A673 (cell line): ENCODE results near the gene JPH2. TPM values are rescaled to one million over a fixed set of nuclear protein-coding genes. Genes with fewer than 3 reads are reported as not detected.

Experiments used
- BruUV-seq: library from RNA; stranded (reverse); fragments of 400-500 nt; replicated peaks from 2 replicates; lab custom pipeline; 2021; lab: Mats Ljungman, UMichigan
- CTCF ChIA-PET: fragments of 300-600 bp; sonication (Branson Sonifier 250); formaldehyde crosslinking; loops from one replicate; lab custom pipeline; 2022; ENCODE audit warnings: antibody characterized with exemption; lab: Charles Lee
- POLR2A ChIA-PET: fragments of 300-600 bp; sonication (Branson Sonifier 250); formaldehyde crosslinking; loops from one replicate; lab custom pipeline; 2022; ENCODE audit warnings: antibody characterized with exemption; ENCODE audit not compliant: low non-redundant PET; lab: Charles Lee
- DNase-seq: peaks from one replicate; pipeline ENCODE4 v3.0.0-alpha.2; 2015; ENCODE audit warnings: low spot score
- H3K27ac ChIP-seq: fragments of 200-600 bp; sonication (generic); 2 replicates; pipeline ENCODE4 v1.5.1; 2016; ENCODE audit warnings: mixed run types, low read depth, mild to moderate bottlenecking, mixed read lengths, antibody characterized with exemption, low read length; ENCODE audit not compliant: poor library complexity, severe bottlenecking
- H3K27me3 ChIP-seq: fragments of 200-600 bp; sonication (generic); replicated peaks from 2 replicates; pipeline ENCODE4 v1.6.1; 2017; ENCODE audit warnings: mixed run types, low read depth, mild to moderate bottlenecking, mixed read lengths, antibody characterized with exemption, low read length; ENCODE audit not compliant: insufficient read depth, poor library complexity
- H3K36me3 ChIP-seq: fragments of 200-600 bp; sonication (generic); 2 replicates; pipeline ENCODE4 v1.6.1; 2016; ENCODE audit warnings: mixed run types, mild to moderate bottlenecking, mixed read lengths, antibody characterized with exemption, low read length; ENCODE audit not compliant: insufficient read depth, poor library complexity, severe bottlenecking
- H3K4me1 ChIP-seq: fragments of 200-600 bp; sonication (generic); 2 replicates; pipeline ENCODE4 v1.6.1; 2017; ENCODE audit warnings: mixed run types, mild to moderate bottlenecking, mixed read lengths, antibody characterized with exemption, low read length; ENCODE audit not compliant: insufficient read depth, poor library complexity, severe bottlenecking
- H3K4me3 ChIP-seq: fragments of 200-600 bp; sonication (generic); 2 replicates; pipeline ENCODE4 v1.5.1; 2016; ENCODE audit warnings: low read depth, mixed run types, mild to moderate bottlenecking, mixed read lengths, low read length; ENCODE audit not compliant: poor library complexity, severe bottlenecking
- H3K9me3 ChIP-seq: fragments of 200-600 bp; sonication (generic); 2 replicates; pipeline ENCODE4 v1.6.1; 2016; ENCODE audit warnings: mixed run types, low read depth, mild to moderate bottlenecking, mixed read lengths, antibody characterized with exemption, low read length; ENCODE audit not compliant: poor library complexity, severe bottlenecking
- CTCF ChIP-seq: fragments of 300-800, 200-600 bp; sonication (generic); conservative IDR thresholded peaks from 2 replicates; pipeline ENCODE4 v1.5.1; 2017; ENCODE audit warnings: low read depth, mild to moderate bottlenecking, antibody characterized with exemption, low read length, moderate library complexity, mixed read lengths
- EZH2 ChIP-seq: fragments of 200-600 bp; sonication (generic); IDR thresholded peaks from 2 replicates; pipeline ENCODE4 v1.6.1; 2017; ENCODE audit warnings: borderline replicate concordance, low read depth, mild to moderate bottlenecking, mixed read lengths, antibody characterized with exemption, low read length; ENCODE audit not compliant: poor library complexity, severe bottlenecking
- intact Hi-C: fragments of 100-400 bp; cut with micrococcal nuclease; formaldehyde crosslinking; loops from one replicate; pipeline ENCODE4 v1.10.0; 2022; ENCODE audit not compliant: unreplicated experiment
- total RNA-seq: library from RNA; stranded (reverse); gene quantifications from 2 replicates; pipeline ENCODE4 v1.2.3, GENCODE V29; 2021

JPH2 gene
- total RNA-seq, 1 experiment from 2014 or later: 1.1 TPM

DNA sequence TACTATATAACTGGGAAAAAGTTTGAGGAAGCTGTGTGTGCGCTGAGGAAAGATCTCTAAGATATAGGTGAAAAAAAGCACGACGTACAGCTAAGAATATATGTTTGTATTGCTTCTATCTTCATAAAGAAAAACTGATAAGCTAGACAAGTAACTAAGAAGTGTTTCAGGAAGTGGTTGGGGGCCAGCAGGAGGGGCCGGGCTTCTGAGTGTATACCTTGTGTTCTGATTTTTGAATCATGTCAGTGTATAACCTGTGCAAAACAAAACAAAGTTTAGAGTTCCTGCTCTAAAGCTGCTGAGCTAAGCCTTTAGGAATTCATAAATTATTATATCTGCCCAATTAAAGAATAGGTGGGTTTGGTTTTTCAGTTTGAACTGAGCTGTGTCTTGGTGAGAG is 31.5 kb upstream of the JPH2 start:
- Histone ChIP-seq H3K4me1 (no peaks in the 10 kb centered on the region), H3K4me3 (no peak overlapping the region), H3K36me3 (no peaks in the 10 kb centered on the region), H3K27ac (no peak overlapping the region), H3K27me3 (no peaks in the 10 kb centered on the region), H3K9me3 (no peaks in the 10 kb centered on the region)
- BruUV-seq: no TSS peak
- ChIA-PET CTCF (interaction anchor here (0.7 to 3.6 kb wide), 4 partner anchors 93 to 242 kb away, joined by 3 to 28 read pairs (median 6); partner anchors contain the start of gene FITM2), POLR2A (no interaction called here)
- TF ChIP-seq CTCF (no peak), EZH2 (no peak)
- intact Hi-C loops: loop anchor here (5.0 to 10.0 kb wide), 2 partner anchors 244 to 516 kb away; no protein-coding TSS in a partner anchor
- no peak for DNase-seq

DNA sequence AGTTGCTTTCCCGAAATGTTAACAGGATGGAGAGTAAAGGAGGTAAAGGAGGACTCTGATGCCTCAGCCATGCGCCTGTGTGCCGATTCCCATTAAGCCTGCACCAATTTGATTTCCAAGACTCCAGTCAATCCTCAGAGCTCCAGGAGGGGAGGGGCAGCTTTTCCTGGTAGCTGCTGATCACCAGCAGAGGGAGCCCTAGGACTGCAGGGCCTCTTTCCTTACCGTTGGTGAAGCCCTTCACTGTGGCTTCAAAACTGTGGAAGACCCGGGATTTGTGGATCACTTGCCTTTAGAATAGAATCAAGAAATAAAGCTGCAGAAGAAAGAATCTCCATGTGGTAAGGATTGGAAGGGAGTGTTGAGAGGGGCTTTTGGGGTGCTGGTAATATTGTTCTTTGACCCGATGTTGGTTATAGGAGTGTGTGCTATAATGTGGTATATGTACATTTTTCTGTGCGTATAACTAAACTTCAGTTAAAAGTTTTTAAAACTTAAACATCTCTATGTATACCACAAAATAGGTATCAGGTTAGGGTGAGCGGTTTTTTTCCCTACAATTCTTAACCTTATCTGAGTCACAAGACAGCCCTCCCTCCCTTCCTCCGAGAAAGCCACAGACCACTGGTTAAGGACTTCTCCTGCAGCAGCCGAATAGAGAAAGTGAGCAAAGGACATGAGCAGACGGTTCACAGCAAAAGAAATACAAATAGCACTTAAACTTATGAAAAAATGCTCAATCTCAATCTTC is 30.5 kb upstream of the JPH2 start:
- BruUV-seq: no TSS peak
- Histone ChIP-seq H3K9me3 (no peaks in the 10 kb centered on the region), H3K36me3 (no peaks in the 10 kb centered on the region), H3K4me1 (no peaks in the 10 kb centered on the region), H3K27ac (no peak overlapping the region), H3K27me3 (no peaks in the 10 kb centered on the region), H3K4me3 (no peak overlapping the region)
- intact Hi-C loops: loop anchor here (1.0 to 10.0 kb wide), 3 partner anchors 169 to 517 kb away; no protein-coding TSS in a partner anchor
- peak; percentile 74 for DNase-seq
- ChIA-PET POLR2A (no interaction called here), CTCF (interaction anchor here (0.6 to 3.6 kb wide), 4 partner anchors 9 to 243 kb away, joined by 3 to 28 read pairs (median 5); partner anchors contain the start of gene FITM2)
- TF ChIP-seq EZH2 (no peak), CTCF (peak; percentile 86)

GRCh38 chr20:44215125-44215524 is 28.1 kb upstream of the JPH2 start:
- POLR2A ChIA-PET: no interaction called here
- no peaks in the 10 kb centered on the region for H3K36me3 ChIP-seq

More at GRCh38 chr20:44215125-44215524, 28.1 kb upstream of the JPH2 start:
- Histone ChIP-seq H3K4me1 (peaks cover 5% of the 10 kb centered on the region), H3K4me3 (no peak overlapping the region), H3K27ac (no peak overlapping the region), H3K9me3 (no peaks in the 10 kb centered on the region), H3K27me3 (no peaks in the 10 kb centered on the region)
- intact Hi-C loops: loop anchor here (1.0 to 10.0 kb wide), 4 partner anchors 96 to 520 kb away; partner anchors contain the start of gene FITM2
- peak; percentile 74 for DNase-seq
- CTCF ChIA-PET: no interaction called here
- BruUV-seq: no TSS peak
- TF ChIP-seq CTCF: peak; percentile 85
- no peak for TF ChIP-seq EZH2
